Mesenchymal stem cell (in vitro differentiated cells and primary cell): ENCODE data around the gene PIP5K1B.
"Not testable (repeated sequence)": the region's sequence is repeated elsewhere in the genome, so short reads cannot be mapped to it uniquely, and the experiment has no call there.

Experiments used
- DNase-seq: peaks from one replicate; pipeline ENCODE4 v3.0.0-alpha.2; 2013
- H2AFZ ChIP-seq: one replicate; pipeline ENCODE4 v1.6.1; 2013; ENCODE audit warnings: low read depth, mild to moderate bottlenecking, control low read depth, inconsistent platforms, low read length, moderate library complexity
- H2AK5ac ChIP-seq: 2 replicates; pipeline ENCODE4 v1.6.1; 2013; ENCODE audit warnings: low read length, moderate library complexity, mild to moderate bottlenecking, inconsistent platforms; ENCODE audit not compliant: severe bottlenecking
- H2BK120ac ChIP-seq: one replicate; pipeline ENCODE4 v1.6.1; 2013; ENCODE audit warnings: low read depth, mild to moderate bottlenecking, inconsistent platforms, low read length, moderate library complexity
- H2BK12ac ChIP-seq, 2 experiments: one replicate each; pipeline ENCODE4 v1.6.1; 2013; ENCODE audit warnings: inconsistent platforms in 2 of 2, low read length in 2 of 2, mild to moderate bottlenecking in 2 of 2, moderate library complexity in 2 of 2, control low read depth in 1 of 2
- H2BK15ac ChIP-seq: one replicate; pipeline ENCODE4 v1.6.1; 2013; ENCODE audit warnings: mild to moderate bottlenecking, low read depth, inconsistent platforms; ENCODE audit not compliant: poor library complexity, severe bottlenecking
- H2BK5ac ChIP-seq: 2 replicates; pipeline ENCODE4 v1.6.1; 2013; ENCODE audit warnings: low read depth, mild to moderate bottlenecking, low read length, control low read depth, inconsistent platforms; ENCODE audit not compliant: poor library complexity, severe bottlenecking
- H3K14ac ChIP-seq, 2 experiments: one replicate each; pipeline ENCODE4 v1.6.1; 2013; ENCODE audit warnings: inconsistent platforms in 2 of 2, low read length in 2 of 2, control low read depth in 1 of 2, mild to moderate bottlenecking in 1 of 2, moderate library complexity in 1 of 2
- H3K18ac ChIP-seq, 2 experiments: one replicate each; pipeline ENCODE4 v1.6.1; 2013; ENCODE audit warnings: inconsistent platforms in 2 of 2, low read length in 2 of 2, control low read depth in 1 of 2, low read depth in 1 of 2, mild to moderate bottlenecking in 1 of 2
- H3K23ac ChIP-seq, 2 experiments: one replicate each; pipeline ENCODE4 v1.6.1; 2013; ENCODE audit warnings: inconsistent platforms in 2 of 2, low read length in 2 of 2, mild to moderate bottlenecking in 2 of 2, moderate library complexity in 2 of 2, control low read depth in 1 of 2
- H3K27ac ChIP-seq: 2 replicates; pipeline ENCODE4 v1.5.1; 2013; ENCODE audit warnings: mild to moderate bottlenecking, moderate library complexity, low read length, control low read depth, inconsistent platforms; ENCODE audit not compliant: poor library complexity, severe bottlenecking
- H3K27me3 ChIP-seq, 2 experiments: 2 replicates each; pipeline versions ENCODE4 v1.6.1 to v1.7.0; 2013; ENCODE audit warnings: low read length in 2 of 2, mild to moderate bottlenecking in 2 of 2, moderate library complexity in 2 of 2, control low read depth in 1 of 2, inconsistent platforms in 1 of 2; ENCODE audit not compliant: control insufficient read depth in 1 of 2, insufficient read depth in 1 of 2
- H3K36me3 ChIP-seq, 2 experiments: 2 replicates each; pipeline versions ENCODE4 v1.6.1 to v1.7.0; 2013; ENCODE audit warnings: low read length in 2 of 2, control low read depth in 1 of 2, inconsistent platforms in 1 of 2, low read depth in 1 of 2, mild to moderate bottlenecking in 1 of 2; ENCODE audit not compliant: insufficient read depth in 2 of 2, control insufficient read depth in 1 of 2
- H3K4ac ChIP-seq, 2 experiments: one replicate each; pipeline ENCODE4 v1.6.1; 2013; ENCODE audit warnings: inconsistent platforms in 2 of 2, low read length in 2 of 2, mild to moderate bottlenecking in 2 of 2, moderate library complexity in 2 of 2, control low read depth in 1 of 2, low read depth in 1 of 2
- H3K4me1 ChIP-seq: 2 replicates; pipeline ENCODE4 v1.6.1; 2013; ENCODE audit warnings: low read depth, low read length, control low read depth; ENCODE audit not compliant: control insufficient read depth, insufficient read depth
- H3K4me2 ChIP-seq: 2 replicates; pipeline ENCODE4 v1.6.1; 2013; ENCODE audit warnings: low read length, mild to moderate bottlenecking, inconsistent platforms; ENCODE audit not compliant: poor library complexity, severe bottlenecking
- H3K4me3 ChIP-seq, 2 experiments: 2 replicates each; pipeline versions ENCODE4 v1.5.1 to v1.7.0; 2013; ENCODE audit warnings: low read length in 2 of 2, mild to moderate bottlenecking in 2 of 2, control low read depth in 1 of 2, low read depth in 1 of 2; ENCODE audit not compliant: insufficient read depth in 1 of 2
- H3K79me1 ChIP-seq: replicated peaks from 2 replicates; pipeline ENCODE4 v1.6.1; 2013; ENCODE audit warnings: mild to moderate bottlenecking, control low read depth, low read length, inconsistent platforms; ENCODE audit not compliant: poor library complexity, severe bottlenecking
- H3K9ac ChIP-seq: 2 replicates; pipeline ENCODE4 v1.7.0; 2013; ENCODE audit warnings: mild to moderate bottlenecking, low read length, moderate library complexity
- H3K9me3 ChIP-seq: 2 replicates; pipeline ENCODE4 v1.7.0; 2013; ENCODE audit warnings: mild to moderate bottlenecking, low read length; ENCODE audit not compliant: control insufficient read depth
- H4K8ac ChIP-seq: one replicate; pipeline ENCODE4 v1.6.1; 2013; ENCODE audit warnings: inconsistent platforms, mild to moderate bottlenecking, low read length, moderate library complexity
- H4K91ac ChIP-seq: one replicate; pipeline ENCODE4 v1.6.1; 2013; ENCODE audit warnings: mild to moderate bottlenecking, low read length, inconsistent platforms
- WGBS: methylation state at CpG from one replicate; pipeline ENCODE4 v1.1.7; 2013; ENCODE audit warnings: mixed read lengths; 5-methylcytosine and 5-hydroxymethylcytosine counted together

Gene PIP5K1B

DNA sequence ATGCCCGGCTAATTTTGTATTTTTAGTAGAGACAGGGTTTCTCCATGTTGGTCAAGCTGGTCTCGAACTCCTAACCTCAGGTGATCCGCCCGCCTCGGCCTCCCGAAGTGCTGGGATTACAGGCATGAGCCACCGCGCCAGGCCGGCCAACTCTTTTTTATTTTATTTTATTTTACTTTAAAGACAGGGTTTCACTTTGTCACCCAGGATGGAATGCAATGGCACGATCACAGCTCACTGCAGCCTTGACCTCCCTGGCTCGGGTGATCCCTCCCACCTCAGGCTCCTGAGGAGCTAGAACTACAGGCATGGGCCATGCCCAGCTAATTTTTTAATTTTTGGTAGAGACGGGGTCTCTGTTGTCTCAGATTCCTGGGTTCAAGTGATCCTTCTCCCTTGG, 345.9 kb downstream of the PIP5K1B start:
- H2AFZ ChIP-seq, DNase-seq, H3K9me3 ChIP-seq, H3K79me1 ChIP-seq, H3K27me3 ChIP-seq, H3K18ac ChIP-seq, H2BK120ac ChIP-seq, H3K4me3 ChIP-seq, H3K14ac ChIP-seq, H2BK5ac ChIP-seq, H3K4ac ChIP-seq, H3K4me1 ChIP-seq, H3K4me2 ChIP-seq, H2BK15ac ChIP-seq, H3K27ac ChIP-seq, H2AK5ac ChIP-seq, H4K91ac ChIP-seq, H4K8ac ChIP-seq, H3K9ac ChIP-seq, H2BK12ac ChIP-seq, H3K23ac ChIP-seq: not testable (repeated sequence)
- H3K36me3 ChIP-seq = peaks cover 25 to 27% of the 10 kb centered on the region in 2 experiments
- WGBS = 96% methylated on average over 5 of the region's 12 CpGs

DNA sequence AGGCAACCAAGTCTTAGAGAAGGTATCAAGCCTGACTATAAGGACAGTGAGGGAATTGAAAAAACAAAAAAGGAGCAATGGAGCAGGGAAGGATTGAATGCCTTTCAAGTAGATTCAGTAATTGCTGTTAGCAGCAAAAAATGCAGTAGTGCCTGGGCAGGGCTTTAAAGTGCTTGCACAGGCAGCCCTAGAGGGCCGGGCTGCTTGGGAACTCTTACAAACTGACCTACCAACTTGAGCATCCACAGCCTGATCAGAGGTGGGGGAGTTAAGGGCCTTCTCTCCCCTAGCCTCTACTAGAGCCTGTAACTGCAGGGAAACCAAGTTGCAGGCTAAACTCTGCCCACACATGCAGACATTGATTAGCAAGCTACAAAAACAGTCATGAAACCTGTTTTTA, 349.9 kb downstream of the PIP5K1B start:
- Histone ChIP-seq H3K14ac (no peak overlapping the region), H3K9me3 (no peaks in the 10 kb centered on the region), H3K36me3 (peaks cover 5 to 18% of the 10 kb centered on the region in 2 experiments), H3K27me3 (no peaks in the 10 kb centered on the region), H3K23ac (no peak overlapping the region), H4K91ac (no peak overlapping the region), H2BK120ac (no peak overlapping the region), H2AFZ (no peak overlapping the region), H3K18ac (no peak overlapping the region), H3K4ac (no peak overlapping the region), H2BK15ac (no peak overlapping the region), H2AK5ac (no peak overlapping the region), H3K27ac (no peak overlapping the region), H3K9ac (no peak overlapping the region), H3K4me1 (no peaks in the 10 kb centered on the region), H2BK5ac (no peak overlapping the region), H3K4me2 (no peak overlapping the region), H4K8ac (peak overlapping the region; percentile 54), H3K4me3 (no peak overlapping the region), H3K79me1 (peaks cover 3% of the 10 kb centered on the region), H2BK12ac (no peak overlapping the region)
- 83% methylated on average over 1 of the region's 1 CpG for WGBS
- DNase-seq = no peak

DNA sequence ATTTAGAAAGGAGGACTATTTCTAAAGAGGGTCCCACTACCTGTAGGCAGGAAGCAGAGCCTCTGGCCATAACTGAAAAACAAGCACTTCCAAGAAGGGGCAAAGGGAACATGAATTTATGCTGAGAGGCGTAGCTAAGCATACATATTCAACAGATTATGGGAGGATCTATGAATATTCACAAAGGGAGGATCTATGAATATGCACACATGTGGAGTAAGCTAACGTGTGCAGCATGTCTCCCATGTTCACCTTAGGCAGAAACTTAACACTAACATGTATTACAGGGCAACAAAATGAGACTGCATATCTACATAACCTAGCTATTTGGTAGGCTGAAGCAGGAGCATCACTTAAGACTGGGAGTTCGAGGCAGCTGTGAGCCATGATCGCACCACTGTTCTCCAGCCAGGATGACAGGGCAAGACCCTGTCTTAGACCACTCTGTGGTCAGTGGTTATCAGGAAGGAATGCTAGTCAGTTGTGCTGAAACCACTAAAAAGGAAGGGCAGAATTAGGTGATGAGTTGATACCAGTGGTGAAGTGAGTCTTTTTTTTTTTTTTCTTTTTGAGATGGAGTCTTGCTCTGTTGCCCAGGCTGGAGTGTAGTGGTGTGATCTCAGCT, 351.3 kb downstream of the PIP5K1B start:
- Histone ChIP-seq H3K4me1 (no peaks in the 10 kb centered on the region), H3K4me3 (no peak overlapping the region), H2BK12ac (no peak overlapping the region), H3K9me3 (no peaks in the 10 kb centered on the region), H3K27me3 (no peaks in the 10 kb centered on the region), H4K91ac (no peak overlapping the region), H3K18ac (no peak overlapping the region), H4K8ac (peak overlapping the region; percentile 12), H3K4me2 (no peak overlapping the region), H2BK15ac (no peak overlapping the region), H3K36me3 (peaks cover 0 to 16% of the 10 kb centered on the region in 2 experiments), H3K9ac (no peak overlapping the region), H3K4ac (no peak overlapping the region), H3K27ac (no peak overlapping the region), H3K79me1 (peaks cover 3% of the 10 kb centered on the region), H2AK5ac (no peak overlapping the region), H3K14ac (no peak overlapping the region), H2AFZ (no peak overlapping the region), H3K23ac (no peak overlapping the region), H2BK5ac (no peak overlapping the region), H2BK120ac (no peak overlapping the region)
- DNase-seq = no peak
- 96% methylated on average over 4 of the region's 4 CpGs for WGBS

DNA sequence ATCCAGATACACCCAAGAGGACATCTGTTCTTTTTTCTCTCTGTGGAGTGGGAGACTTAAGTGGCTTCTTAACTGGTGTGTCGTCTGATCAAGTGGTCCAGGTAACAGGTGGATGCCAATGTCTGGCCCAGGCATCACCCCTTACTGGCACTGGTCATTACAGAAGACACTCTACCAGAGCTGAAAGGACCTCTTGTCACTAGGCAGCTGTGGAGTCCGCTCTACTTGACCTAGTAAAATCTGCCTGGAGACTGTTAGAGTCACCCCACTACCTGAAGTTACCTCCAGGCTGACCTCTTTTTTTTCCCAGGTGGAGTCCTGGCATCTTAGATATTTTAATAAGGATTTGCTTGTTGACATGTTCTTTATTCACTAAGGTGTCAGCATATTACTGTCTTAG, 353.1 kb downstream of the PIP5K1B start:
- Histone ChIP-seq H3K27me3 (no peaks in the 10 kb centered on the region), H4K91ac (no peak overlapping the region), H2BK12ac (no peak overlapping the region), H4K8ac (no peak overlapping the region), H3K9me3 (no peaks in the 10 kb centered on the region), H3K79me1 (peaks cover 3% of the 10 kb centered on the region), H2AFZ (no peak overlapping the region), H2BK120ac (no peak overlapping the region), H3K9ac (no peak overlapping the region), H3K36me3 (peaks cover 0 to 16% of the 10 kb centered on the region in 2 experiments), H3K18ac (no peak overlapping the region), H3K14ac (no peak overlapping the region), H2AK5ac (no peak overlapping the region), H3K4me2 (no peak overlapping the region), H3K4me1 (no peaks in the 10 kb centered on the region), H3K23ac (no peak overlapping the region), H3K27ac (no peak overlapping the region), H3K4me3 (no peak overlapping the region), H3K4ac (no peak overlapping the region), H2BK5ac (no peak overlapping the region), H2BK15ac (no peak overlapping the region)
- no peak for DNase-seq
- WGBS = 92% methylated on average over 2 of the region's 2 CpGs
